Kidney (tissue), 14 donors: ENCODE measurements around the gene MRPS2. TPM values are rescaled to one million over a fixed set of nuclear protein-coding genes. Genes with fewer than 3 reads are reported as not detected.

Experiments
- DNase-seq, 5 donors: peaks; one replicate each; pipeline ENCODE4 v3.0.0-alpha.2; 2013 to 2020
- FAIRE-seq: peaks from 2 replicates; lab custom pipeline; 2012; peaks lifted over from hg19 to GRCh38; lab: Jason Lieb, UNC
- H3K27ac ChIP-seq, 2 donors: one replicate each; pipeline ENCODE4 v1.7.0; 2013; ENCODE audit warnings: low read depth in 2 of 2, low read length in 2 of 2, inconsistent platforms in 1 of 2
- H3K27me3 ChIP-seq: one replicate; pipeline ENCODE4 v1.7.1; 2013; ENCODE audit warnings: low read length, inconsistent platforms; ENCODE audit not compliant: control insufficient read depth, insufficient read depth
- H3K36me3 ChIP-seq, 3 donors: one replicate each; pipeline versions ENCODE4 v1.7.0 to v1.7.1; 2013; ENCODE audit warnings: low read length in 3 of 3, control low read depth in 1 of 3, inconsistent platforms in 1 of 3; ENCODE audit not compliant: insufficient read depth in 3 of 3, control insufficient read depth in 2 of 3
- H3K4me1 ChIP-seq, 3 donors: one replicate each; pipeline versions ENCODE4 v1.7.0 to v1.7.1; 2013; ENCODE audit warnings: low read length in 3 of 3, inconsistent platforms in 1 of 3, low read depth in 1 of 3; ENCODE audit not compliant: control insufficient read depth in 2 of 3, insufficient read depth in 2 of 3
- H3K4me3 ChIP-seq, 3 donors: one replicate each; pipeline versions ENCODE4 v1.7.0 to v1.8.1; 2013; ENCODE audit warnings: low read length in 3 of 3, control low read depth in 1 of 3, inconsistent platforms in 1 of 3
- H3K9ac ChIP-seq, 3 donors: one replicate each; pipeline versions ENCODE4 v1.7.0 to v1.7.1; 2013; ENCODE audit warnings: low read length in 3 of 3, control low read depth in 1 of 3, inconsistent platforms in 1 of 3
- H3K9me3 ChIP-seq, 3 donors: one replicate each; pipeline versions ENCODE4 v1.7.0 to v1.7.1; 2013; ENCODE audit warnings: low read length in 3 of 3, control low read depth in 1 of 3, inconsistent platforms in 1 of 3; ENCODE audit not compliant: control insufficient read depth in 2 of 3, insufficient read depth in 1 of 3
- intact Hi-C: fragments of 100-400 bp; cut with DNase I; formaldehyde crosslinking; loops from one replicate; pipeline ENCODE4 v1.11.1; 2022
- polyA plus RNA-seq: library from polyadenylated mRNA; stranded (reverse); fragments of 350-450 nt; fragmentation: Illumina TruSeq; extraction: RNeasy Lipid Tissue Mini Kit (QIAGEN cat#74804); gene quantifications from one replicate; pipeline ENCODE4 v1.2.3, GENCODE V29; 2014; ENCODE audit warnings: low read depth, low replicate concordance; ENCODE audit not compliant: insufficient read depth
- total RNA-seq: library from RNA; stranded (reverse); fragmentation: NEBNext Ultra II Directional; extraction: Animal tissue kit (Norgen Biotek cat#: 25700); gene quantifications from one replicate; pipeline ENCODE4 v1.2.1, GENCODE V29; 2021
- TF ChIP-seq, protein P1 (sequence below): IDR thresholded peaks from 3 replicates; pipeline ENCODE4 v1.5.1; 2012; ENCODE audit warnings: mild to moderate bottlenecking, moderate library complexity, borderline replicate concordance; ENCODE audit not compliant: insufficient read depth; ENCODE audit errors: extremely low read depth
- donor health status: control.
- donor health status: control.
- donor health status: control.
- donor health status: control.
- donor health status: control.
- donor health status: DM: yes; HTN: yes; CAD: no.
- donor health status: Normal renal cell carcinoma (clear cell type).

Gene MRPS2
- total and polyA plus RNA-seq, 2 donors from 2014 or later: 29.1 to 92.7 TPM

DNA sequence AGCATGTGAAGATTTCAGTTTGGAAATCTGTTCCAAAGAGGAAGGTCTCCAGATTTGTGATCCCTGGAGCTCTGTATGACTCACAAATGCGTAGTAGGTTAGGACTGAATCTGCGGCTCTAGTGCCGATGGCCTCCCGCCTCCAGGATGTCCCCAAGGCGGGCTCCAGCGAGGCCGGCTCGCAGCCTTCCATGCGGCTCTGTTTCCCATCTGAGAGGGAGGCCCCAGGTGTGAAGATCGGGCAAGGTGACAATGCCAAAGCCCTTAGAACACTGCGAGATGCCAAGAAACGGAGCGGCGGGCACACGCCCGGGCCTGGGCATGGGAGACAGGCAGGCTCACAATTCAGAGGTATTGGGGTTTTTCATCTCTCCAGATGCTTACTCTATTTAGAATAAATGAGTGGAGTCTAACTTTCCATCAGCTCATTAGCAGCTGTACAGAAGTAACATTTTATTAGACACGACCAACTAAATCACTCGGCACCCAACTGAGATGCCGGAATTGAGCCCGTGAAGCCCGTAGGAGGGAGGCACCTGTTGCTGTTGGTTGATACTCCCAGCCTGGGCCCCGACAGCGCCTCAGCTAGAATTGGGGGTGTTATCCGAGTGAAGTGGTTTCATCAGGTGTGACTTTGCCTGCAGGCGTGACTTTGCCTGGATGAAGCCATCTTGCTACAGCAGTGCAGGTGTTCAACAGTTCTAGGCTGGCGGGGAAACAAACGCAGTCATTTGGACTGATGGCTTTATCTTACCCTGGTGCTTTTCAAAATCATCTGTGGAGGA, 7.4 kb upstream of the MRPS2 start:
- H3K9ac ChIP-seq: no peak overlapping the region
- no peaks in the 10 kb centered on the region for H3K9me3 ChIP-seq
- FAIRE-seq (no peak), DNase-seq (peak in 1 of 5 donors; percentile 58)
- peaks cover 0 to 4% (median 0%) of the 10 kb centered on the region in 3 donors for H3K4me1 ChIP-seq
- no peaks in the 10 kb centered on the region for H3K27me3 ChIP-seq
- TF ChIP-seq, protein P1, sequence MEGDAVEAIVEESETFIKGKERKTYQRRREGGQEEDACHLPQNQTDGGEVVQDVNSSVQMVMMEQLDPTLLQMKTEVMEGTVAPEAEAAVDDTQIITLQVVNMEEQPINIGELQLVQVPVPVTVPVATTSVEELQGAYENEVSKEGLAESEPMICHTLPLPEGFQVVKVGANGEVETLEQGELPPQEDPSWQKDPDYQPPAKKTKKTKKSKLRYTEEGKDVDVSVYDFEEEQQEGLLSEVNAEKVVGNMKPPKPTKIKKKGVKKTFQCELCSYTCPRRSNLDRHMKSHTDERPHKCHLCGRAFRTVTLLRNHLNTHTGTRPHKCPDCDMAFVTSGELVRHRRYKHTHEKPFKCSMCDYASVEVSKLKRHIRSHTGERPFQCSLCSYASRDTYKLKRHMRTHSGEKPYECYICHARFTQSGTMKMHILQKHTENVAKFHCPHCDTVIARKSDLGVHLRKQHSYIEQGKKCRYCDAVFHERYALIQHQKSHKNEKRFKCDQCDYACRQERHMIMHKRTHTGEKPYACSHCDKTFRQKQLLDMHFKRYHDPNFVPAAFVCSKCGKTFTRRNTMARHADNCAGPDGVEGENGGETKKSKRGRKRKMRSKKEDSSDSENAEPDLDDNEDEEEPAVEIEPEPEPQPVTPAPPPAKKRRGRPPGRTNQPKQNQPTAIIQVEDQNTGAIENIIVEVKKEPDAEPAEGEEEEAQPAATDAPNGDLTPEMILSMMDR: no peak
- no peak overlapping the region for H3K27ac ChIP-seq
- H3K4me3 ChIP-seq: no peak overlapping the region
- intact Hi-C loops: no loop called here
- peaks cover 0 to under 1% (median 0%) of the 10 kb centered on the region in 3 donors for H3K36me3 ChIP-seq

DNA sequence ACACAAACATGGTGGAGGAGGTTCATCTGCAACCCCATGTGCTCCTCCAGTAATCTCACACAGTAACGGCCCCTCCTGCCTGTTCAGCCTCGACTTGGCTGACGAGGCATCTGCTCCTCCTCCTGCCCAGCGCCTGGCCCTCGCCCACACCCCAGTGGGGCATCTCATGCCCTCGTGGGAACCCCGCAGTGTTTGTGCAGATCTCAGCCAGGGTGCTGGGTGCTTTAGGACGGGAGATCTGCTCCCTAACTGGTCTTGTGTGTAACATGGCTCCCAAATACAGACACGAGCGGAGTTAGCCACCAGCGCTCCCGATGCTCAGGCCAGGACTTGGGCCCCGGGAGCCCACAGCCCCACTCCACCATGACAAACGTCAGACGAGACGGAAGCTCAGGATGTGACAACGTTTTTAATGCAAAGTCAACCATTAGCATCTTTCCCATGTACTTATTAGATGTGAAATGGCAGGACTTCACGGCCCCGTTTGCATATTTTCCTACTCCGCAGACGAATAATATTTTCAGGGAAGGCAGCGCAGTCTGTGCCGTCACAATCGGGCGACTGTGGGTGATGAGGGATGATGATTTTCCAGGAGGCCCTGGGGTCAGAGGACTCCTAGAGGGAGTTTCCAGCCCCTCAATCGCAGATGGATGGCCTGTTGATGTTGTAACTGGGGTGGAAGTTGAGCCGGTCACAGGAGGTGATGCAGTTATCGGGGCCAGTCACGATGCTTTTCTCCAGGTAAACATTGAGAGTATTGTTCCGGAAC, 5.5 kb upstream of the MRPS2 start:
- no peaks in the 10 kb centered on the region for H3K9me3 ChIP-seq
- no peak overlapping the region for H3K9ac ChIP-seq
- intact Hi-C loops: no loop called here
- TF ChIP-seq, protein P1: no peak
- no peaks in the 10 kb centered on the region for H3K27me3 ChIP-seq
- H3K36me3 ChIP-seq: no peaks in the 10 kb centered on the region
- DNase-seq: peak in 1 of 5 donors; percentile 54
- H3K27ac ChIP-seq: no peak overlapping the region
- H3K4me3 ChIP-seq: no peak overlapping the region
- no peak for FAIRE-seq
- peaks cover 0 to 3% (median 0%) of the 10 kb centered on the region in 3 donors for H3K4me1 ChIP-seq

DNA sequence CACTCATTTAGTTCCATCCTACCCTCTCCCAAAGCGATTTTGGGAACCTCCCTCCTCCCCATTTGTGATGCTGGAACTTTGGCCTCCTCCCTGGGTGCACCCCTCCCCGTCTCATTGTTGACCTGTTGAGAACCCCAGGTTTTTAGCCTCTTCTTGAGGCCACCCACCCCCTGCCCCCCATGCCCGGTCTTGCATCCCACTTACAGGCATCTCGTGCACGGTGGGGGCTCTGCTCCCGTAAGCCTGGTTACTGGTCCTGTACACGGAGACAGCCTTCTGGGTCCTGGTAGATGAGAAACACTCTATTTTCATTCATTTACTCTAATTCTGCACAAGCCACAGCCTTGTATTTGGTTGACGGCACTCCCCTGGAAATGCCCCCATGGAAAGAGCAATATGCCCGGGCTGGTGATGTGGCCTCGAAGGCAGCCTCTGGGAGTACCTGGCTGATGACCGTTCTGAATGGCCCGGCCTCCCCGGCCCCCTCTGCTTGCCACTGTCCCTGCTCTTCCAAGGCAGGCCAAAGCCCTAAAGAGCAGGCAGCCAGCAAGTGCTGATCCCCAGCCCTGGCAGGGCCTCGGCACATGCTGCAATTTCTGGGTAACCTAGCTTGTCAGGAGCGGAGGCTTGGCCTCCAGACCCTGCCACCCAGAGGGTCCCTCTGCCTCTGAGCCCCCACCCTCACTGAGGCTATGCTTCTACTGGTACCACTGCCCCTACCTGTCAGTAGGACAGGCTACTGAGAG, 1.9 kb upstream of the MRPS2 start:
- TF ChIP-seq, protein P1: no peak
- H3K27ac ChIP-seq: no peak overlapping the region
- peak overlapping the region in 1 of 3 donors; percentile 88 for H3K4me3 ChIP-seq
- no peaks in the 10 kb centered on the region for H3K9me3 ChIP-seq
- peak in 1 of 5 donors; percentile 68 for DNase-seq
- intact Hi-C loops: no loop called here
- peaks cover 0 to 15% (median 8%) of the 10 kb centered on the region in 3 donors for H3K4me1 ChIP-seq
- H3K36me3 ChIP-seq: peaks cover 0 to 5% (median 1%) of the 10 kb centered on the region in 3 donors
- FAIRE-seq: no peak
- no peak overlapping the region for H3K9ac ChIP-seq
- H3K27me3 ChIP-seq: no peaks in the 10 kb centered on the region
